Measurements from ENCODE around the gene LIX1L. TPM values are rescaled to one million over a fixed set of nuclear protein-coding genes. Genes with fewer than 3 reads are reported as not detected.
A peak's percentile ranks its signal among the peaks of the same experiment; 100 is the strongest.

LIX1L gene
- total and polyA plus RNA-seq, 2 of the 13 experiments (the other 11 are each of a cell fraction or from before 2014, with no cell fraction given): 8.1 to 24.9 TPM

GRCh38 chr1:145942871-145943270, 14.9 kb downstream of the LIX1L start:
- BruUV-seq (replicated peaks): no TSS peak
- no peak overlapping the region for H3K9ac ChIP-seq (ENCODE audit: insufficient read depth, low read depth, low read length)
- no peak overlapping the region for H3K27ac ChIP-seq (ENCODE audit: extremely low read length, insufficient read depth, low read length)
- peaks cover 6% of the 10 kb centered on the region for H3K4me1 ChIP-seq (ENCODE audit: insufficient read depth, low read length)
- in situ Hi-C loops (cut with HindIII; ENCODE audit: extremely low pct_ligation_motif_present, low pct_unique_long_range_greater_than_20kb) (no loop called here), intact Hi-C loops (cut with micrococcal nuclease; ENCODE audit: unreplicated experiment) (no loop called here)
- H3K79me2 ChIP-seq (ENCODE audit: insufficient read depth, low read length): no peaks in the 10 kb centered on the region
- WGBS (ENCODE audit: low lambda C conversion rate): 98% methylated on average over 6 of the region's 6 CpGs
- H4K20me1 ChIP-seq (ENCODE audit: insufficient read depth, low read length): no peaks in the 10 kb centered on the region
- ChIA-PET CTCF (ENCODE audit: low intra/inter-chr PET ratio, low total read pairs) (no interaction called here), POLR2A (no interaction called here)
- H3K36me3 ChIP-seq (replicated peaks in 1 of 2; ENCODE audit: control insufficient read depth in 1 of 2, insufficient read depth in 2 of 2, low read length in 2 of 2): peaks cover 3 to 17% of the 10 kb centered on the region in 2 experiments; a peak in 4 of 5 replicates
- no peaks in the 10 kb centered on the region for H3K9me3 ChIP-seq (ENCODE audit: low read length)
- DNase-seq (ENCODE audit: low spot score): no peak
- H3K27me3 ChIP-seq (ENCODE audit: control insufficient read depth in 1 of 2, insufficient read depth in 2 of 2, low read length in 2 of 2): no peaks in the 10 kb centered on the region
- TF ChIP-seq ZMYM4 (CRISPR knock-in tag; IDR thresholded peaks at IDR 0.05) (no peak), ZFAT (CRISPR knock-in tag; conservative IDR thresholded peaks at IDR 0.05) (no peak), MAFK (conservative IDR thresholded peaks at IDR 0.05 in 1 of 2, IDR thresholded peaks at IDR 0.05 in 1 of 2; ENCODE audit: low read length in 2 of 2) (peak in 1 of 2 experiments; percentile 34; a peak in 2 of 4 replicates), HNRNPLL (IDR thresholded peaks at IDR 0.05; ENCODE audit: low read depth, low read length, poor library complexity, severe bottlenecking) (no peak), ZBTB46 (CRISPR knock-in tag; IDR thresholded peaks at IDR 0.05; ENCODE audit: borderline replicate concordance) (no peak), ARID4A (CRISPR knock-in tag; IDR thresholded peaks at IDR 0.05; ENCODE audit: borderline replicate concordance) (no peak), ZNF7 (CRISPR knock-in tag; IDR thresholded peaks at IDR 0.05) (no peak), ZNF234 (CRISPR knock-in tag; conservative IDR thresholded peaks at IDR 0.05) (no peak), ZNF232 (CRISPR knock-in tag; IDR thresholded peaks at IDR 0.05; ENCODE audit: borderline replicate concordance) (no peak)
- H2AFZ ChIP-seq (ENCODE audit: low read length): no peak overlapping the region
- H3K4me2 ChIP-seq (ENCODE audit: low read depth, low read length): no peak overlapping the region
- ATAC-seq: no peak
- H3K4me3 ChIP-seq (replicated peaks in 1 of 3; ENCODE audit: insufficient read depth in 1 of 3, low read depth in 2 of 3, low read length in 3 of 3): no peak overlapping the region
- no peak for FAIRE-seq

All from HepG2 (cell line).